ENCODE measurements around the gene CD4.

The CD4 gene

GRCh38 chr12:6818645-6819044 lies 29.3 kb downstream of the CD4 start:
- H3K36me3 ChIP-seq (ENCODE audit: control insufficient read depth in 2 of 2, insufficient read depth in 1 of 2, low read length in 2 of 2): no peaks in the 10 kb centered on the region
- H3K27ac ChIP-seq (ENCODE audit: extremely low read depth, low read depth, low read length): no peak overlapping the region
- CTCF ChIA-PET: interaction anchor here (2.0 kb wide), 1 partner anchor 66 kb away, joined by 9 read pairs; the partner anchor contains the start of gene MLF2
- TF ChIP-seq ZNF549 (tag by site-specific recombination; IDR thresholded peaks at IDR 0.05) (no peak), ZNF2 (tag by site-specific recombination; IDR thresholded peaks at IDR 0.05) (no peak), ZNF19 (tag by site-specific recombination; IDR thresholded peaks at IDR 0.05; ENCODE audit: low read depth) (no peak), ZNF792 (tag by site-specific recombination; IDR thresholded peaks at IDR 0.05) (no peak), ZNF324 (tag by site-specific recombination; IDR thresholded peaks at IDR 0.05) (no peak), ZNF48 (tag by site-specific recombination; IDR thresholded peaks at IDR 0.05) (no peak), PRDM2 (tag by site-specific recombination; IDR thresholded peaks at IDR 0.05; ENCODE audit: borderline replicate concordance) (no peak), ZBTB21 (tag by site-specific recombination; IDR thresholded peaks at IDR 0.05) (no peak), ZNF837 (tag by site-specific recombination; IDR thresholded peaks at IDR 0.05) (no peak), ZFHX2 (tag by site-specific recombination; conservative IDR thresholded peaks at IDR 0.05) (no peak)
- TF ChIP-seq, protein P1, sequence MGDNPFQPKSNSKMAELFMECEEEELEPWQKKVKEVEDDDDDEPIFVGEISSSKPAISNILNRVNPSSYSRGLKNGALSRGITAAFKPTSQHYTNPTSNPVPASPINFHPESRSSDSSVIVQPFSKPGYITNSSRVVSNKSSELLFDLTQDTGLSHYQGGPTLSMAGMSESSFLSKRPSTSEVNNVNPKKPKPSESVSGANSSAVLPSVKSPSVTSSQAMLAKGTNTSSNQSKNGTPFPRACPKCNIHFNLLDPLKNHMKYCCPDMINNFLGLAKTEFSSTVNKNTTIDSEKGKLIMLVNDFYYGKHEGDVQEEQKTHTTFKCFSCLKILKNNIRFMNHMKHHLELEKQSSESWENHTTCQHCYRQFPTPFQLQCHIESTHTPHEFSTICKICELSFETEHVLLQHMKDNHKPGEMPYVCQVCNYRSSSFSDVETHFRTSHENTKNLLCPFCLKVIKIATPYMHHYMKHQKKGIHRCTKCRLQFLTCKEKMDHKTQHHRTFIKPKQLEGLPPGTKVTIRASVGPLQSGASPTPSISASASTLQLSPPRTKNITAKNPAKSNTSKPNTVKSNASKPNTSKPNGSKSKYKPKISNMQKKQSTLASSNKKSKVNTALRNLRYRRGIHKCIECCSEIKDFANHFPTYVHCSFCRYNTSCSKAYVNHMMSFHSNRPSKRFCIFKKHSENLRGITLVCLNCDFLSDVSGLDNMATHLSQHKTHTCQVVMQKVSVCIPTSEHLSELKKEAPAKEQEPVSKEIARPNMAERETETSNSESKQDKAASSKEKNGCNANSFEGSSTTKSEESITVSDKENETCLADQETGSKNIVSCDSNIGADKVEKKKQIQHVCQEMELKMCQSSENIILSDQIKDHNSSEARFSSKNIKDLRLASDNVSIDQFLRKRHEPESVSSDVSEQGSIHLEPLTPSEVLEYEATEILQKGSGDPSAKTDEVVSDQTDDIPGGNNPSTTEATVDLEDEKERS (tag by site-specific recombination; IDR thresholded peaks at IDR 0.05): no peak
- TF ChIP-seq, protein P2, sequence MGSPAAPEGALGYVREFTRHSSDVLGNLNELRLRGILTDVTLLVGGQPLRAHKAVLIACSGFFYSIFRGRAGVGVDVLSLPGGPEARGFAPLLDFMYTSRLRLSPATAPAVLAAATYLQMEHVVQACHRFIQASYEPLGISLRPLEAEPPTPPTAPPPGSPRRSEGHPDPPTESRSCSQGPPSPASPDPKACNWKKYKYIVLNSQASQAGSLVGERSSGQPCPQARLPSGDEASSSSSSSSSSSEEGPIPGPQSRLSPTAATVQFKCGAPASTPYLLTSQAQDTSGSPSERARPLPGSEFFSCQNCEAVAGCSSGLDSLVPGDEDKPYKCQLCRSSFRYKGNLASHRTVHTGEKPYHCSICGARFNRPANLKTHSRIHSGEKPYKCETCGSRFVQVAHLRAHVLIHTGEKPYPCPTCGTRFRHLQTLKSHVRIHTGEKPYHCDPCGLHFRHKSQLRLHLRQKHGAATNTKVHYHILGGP (tag by site-specific recombination; IDR thresholded peaks at IDR 0.05): no peak
- TF ChIP-seq, protein P3, sequence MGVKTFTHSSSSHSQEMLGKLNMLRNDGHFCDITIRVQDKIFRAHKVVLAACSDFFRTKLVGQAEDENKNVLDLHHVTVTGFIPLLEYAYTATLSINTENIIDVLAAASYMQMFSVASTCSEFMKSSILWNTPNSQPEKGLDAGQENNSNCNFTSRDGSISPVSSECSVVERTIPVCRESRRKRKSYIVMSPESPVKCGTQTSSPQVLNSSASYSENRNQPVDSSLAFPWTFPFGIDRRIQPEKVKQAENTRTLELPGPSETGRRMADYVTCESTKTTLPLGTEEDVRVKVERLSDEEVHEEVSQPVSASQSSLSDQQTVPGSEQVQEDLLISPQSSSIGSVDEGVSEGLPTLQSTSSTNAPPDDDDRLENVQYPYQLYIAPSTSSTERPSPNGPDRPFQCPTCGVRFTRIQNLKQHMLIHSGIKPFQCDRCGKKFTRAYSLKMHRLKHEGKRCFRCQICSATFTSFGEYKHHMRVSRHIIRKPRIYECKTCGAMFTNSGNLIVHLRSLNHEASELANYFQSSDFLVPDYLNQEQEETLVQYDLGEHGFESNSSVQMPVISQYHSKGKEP (tag by site-specific recombination; IDR thresholded peaks at IDR 0.05): no peak
- POLR2A ChIA-PET: no interaction called here
- no peaks in the 10 kb centered on the region for H3K9me3 ChIP-seq (ENCODE audit: control insufficient read depth, insufficient read depth, low read depth, low read length)
- H3K4me1 ChIP-seq (ENCODE audit: control insufficient read depth, insufficient read depth, low read length): peaks cover 6% of the 10 kb centered on the region; the same call in 1 of the 2 replicates
- H3K4me3 ChIP-seq (ENCODE audit: low read depth, low read length): no peak overlapping the region
